BJ (cell line): Measurements from ENCODE around the gene TANC1. TPM values are rescaled to one million over a fixed set of nuclear protein-coding genes. Genes with fewer than 3 reads are reported as not detected.

Source experiments
- CTCF ChIA-PET: fragments of 350-600 bp; formaldehyde crosslinking; extraction: SDS; loops from one replicate; lab custom pipeline; 2021; ENCODE audit warnings: antibody characterized with exemption, inconsistent platforms; lab: Yijun Ruan, JAX
- POLR2A ChIA-PET: fragments of 300-600 bp; sonication (Branson Sonifier 250); formaldehyde crosslinking; extraction: SDS; loops from one replicate; lab custom pipeline; 2021; ENCODE audit warnings: antibody characterized with exemption; lab: Charles Lee
- DNase-seq: peaks from one replicate; pipeline ENCODE4 v3.0.0-alpha.2; 2011; ENCODE audit warnings: low read depth
- H3K27me3 ChIP-seq: 2 replicates; pipeline ENCODE4 v1.6.0; 2011; ENCODE audit warnings: low read length; ENCODE audit not compliant: control insufficient read depth, insufficient read depth
- H3K36me3 ChIP-seq: 2 replicates; pipeline ENCODE4 v1.5.1; 2011; ENCODE audit warnings: low read length; ENCODE audit not compliant: control insufficient read depth, insufficient read depth
- H3K4me3 ChIP-seq: 2 replicates; pipeline ENCODE4 v1.5.1; 2011; ENCODE audit warnings: low read depth, mild to moderate bottlenecking, control low read depth, low read length
- polyA plus RNA-seq: library from polyadenylated mRNA; depleted of rRNA; stranded (reverse); fragments of >200 nt; gene quantifications from 2 replicates; pipeline ENCODE4 v1.2.3, GENCODE V29; 2011
- TF ChIP-seq, protein P1 (sequence below): IDR thresholded peaks from 2 replicates; pipeline ENCODE4 v1.5.1; 2011; ENCODE audit warnings: low read depth, mild to moderate bottlenecking, control low read depth, inconsistent platforms, low read length, moderate library complexity; ENCODE audit not compliant: insufficient read depth

The TANC1 gene
- polyA plus RNA-seq, 1 experiment: 22.0 TPM

GRCh38 chr2:159124441-159124911, 156.0 kb downstream of the TANC1 start:
- no peaks in the 10 kb centered on the region for H3K27me3 ChIP-seq
- ChIA-PET CTCF (interaction anchor here (0.6 to 1.9 kb wide), 8 partner anchors 9 to 228 kb away, joined by 3 to 6 read pairs (median 4); no protein-coding TSS in a partner anchor), POLR2A (interaction anchor here (0.6 to 0.7 kb wide), 3 partner anchors 48 to 801 kb away, joined by 3 to 15 read pairs (median 3); no protein-coding TSS in a partner anchor)
- TF ChIP-seq, protein P1, sequence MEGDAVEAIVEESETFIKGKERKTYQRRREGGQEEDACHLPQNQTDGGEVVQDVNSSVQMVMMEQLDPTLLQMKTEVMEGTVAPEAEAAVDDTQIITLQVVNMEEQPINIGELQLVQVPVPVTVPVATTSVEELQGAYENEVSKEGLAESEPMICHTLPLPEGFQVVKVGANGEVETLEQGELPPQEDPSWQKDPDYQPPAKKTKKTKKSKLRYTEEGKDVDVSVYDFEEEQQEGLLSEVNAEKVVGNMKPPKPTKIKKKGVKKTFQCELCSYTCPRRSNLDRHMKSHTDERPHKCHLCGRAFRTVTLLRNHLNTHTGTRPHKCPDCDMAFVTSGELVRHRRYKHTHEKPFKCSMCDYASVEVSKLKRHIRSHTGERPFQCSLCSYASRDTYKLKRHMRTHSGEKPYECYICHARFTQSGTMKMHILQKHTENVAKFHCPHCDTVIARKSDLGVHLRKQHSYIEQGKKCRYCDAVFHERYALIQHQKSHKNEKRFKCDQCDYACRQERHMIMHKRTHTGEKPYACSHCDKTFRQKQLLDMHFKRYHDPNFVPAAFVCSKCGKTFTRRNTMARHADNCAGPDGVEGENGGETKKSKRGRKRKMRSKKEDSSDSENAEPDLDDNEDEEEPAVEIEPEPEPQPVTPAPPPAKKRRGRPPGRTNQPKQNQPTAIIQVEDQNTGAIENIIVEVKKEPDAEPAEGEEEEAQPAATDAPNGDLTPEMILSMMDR: no peak
- no peak overlapping the region for H3K4me3 ChIP-seq
- DNase-seq: peak; percentile 70
- no peaks in the 10 kb centered on the region for H3K36me3 ChIP-seq

DNA sequence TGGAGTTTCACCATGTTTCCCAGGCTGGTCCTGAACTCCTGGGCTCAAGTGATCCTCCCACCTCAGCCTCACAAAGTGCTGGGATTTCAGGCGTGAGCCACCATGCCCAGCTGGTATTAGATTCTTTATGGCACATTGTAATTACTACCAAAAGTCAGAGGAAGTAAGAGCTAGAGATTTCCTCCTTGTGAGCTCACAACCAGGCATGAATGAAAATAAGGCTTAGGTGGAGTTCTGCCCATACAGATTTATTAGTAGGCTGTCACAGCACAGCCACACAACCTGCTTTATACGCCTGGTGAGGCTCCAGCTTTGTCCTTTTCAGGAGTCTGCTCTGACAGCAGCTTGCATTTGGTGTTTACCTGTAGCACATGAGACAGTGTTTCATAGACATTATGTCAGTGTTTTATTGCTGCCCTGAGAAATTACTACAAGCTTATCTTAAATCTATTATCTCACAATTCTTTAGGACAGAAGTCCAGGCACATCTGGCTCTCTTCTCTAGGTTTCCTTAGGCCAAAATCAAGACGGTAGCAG, 156.6 kb downstream of the TANC1 start:
- CTCF ChIA-PET: interaction anchor here (0.6 to 1.9 kb wide), 8 partner anchors 8 to 229 kb away, joined by 3 to 6 read pairs (median 4); no protein-coding TSS in a partner anchor
- H3K27me3 ChIP-seq: no peaks in the 10 kb centered on the region
- TF ChIP-seq, protein P1: no peak
- H3K4me3 ChIP-seq: no peak overlapping the region
- no peaks in the 10 kb centered on the region for H3K36me3 ChIP-seq
- DNase-seq: no peak
- POLR2A ChIA-PET: interaction anchor here (0.6 kb wide), 1 partner anchor 85 kb away, joined by 3 read pairs; no protein-coding TSS in a partner anchor

DNA sequence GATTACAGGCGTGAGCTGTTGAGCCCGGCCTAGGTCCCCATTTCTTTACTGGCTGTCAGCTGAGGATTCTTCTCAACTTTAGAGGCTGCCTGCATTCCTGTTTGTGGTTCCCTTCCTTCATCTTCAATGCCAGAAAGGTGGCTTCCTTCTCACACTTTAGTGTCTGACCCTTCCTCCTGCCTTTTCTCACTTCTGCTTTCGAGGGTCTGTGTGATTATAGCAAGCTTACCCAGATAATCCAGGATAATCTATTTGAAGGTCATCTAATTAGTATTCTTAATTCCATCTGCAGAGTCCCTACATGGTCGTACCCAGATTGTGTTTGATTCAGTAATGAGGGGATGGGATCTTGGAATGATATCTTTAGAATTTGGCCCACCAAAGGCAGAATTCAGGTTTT, 157.4 kb downstream of the TANC1 start:
- Histone ChIP-seq H3K4me3 (no peak overlapping the region), H3K36me3 (no peaks in the 10 kb centered on the region), H3K27me3 (no peaks in the 10 kb centered on the region)
- POLR2A ChIA-PET: interaction anchor here (1.0 kb wide), 1 partner anchor 10 kb away, joined by 4 read pairs; no protein-coding TSS in a partner anchor
- TF ChIP-seq, protein P1: no peak
- CTCF ChIA-PET: interaction anchor here (0.6 to 1.2 kb wide), 2 partner anchors 10 to 392 kb away, joined by 3 read pairs; no protein-coding TSS in a partner anchor
- DNase-seq: no peak

GRCh38 chr2:159126432-159127022, 158.1 kb downstream of the TANC1 start:
- TF ChIP-seq, protein P1: no peak
- Histone ChIP-seq H3K4me3 (no peak overlapping the region), H3K36me3 (no peaks in the 10 kb centered on the region), H3K27me3 (no peaks in the 10 kb centered on the region)
- DNase-seq: no peak
- ChIA-PET CTCF (interaction anchor here (0.6 to 1.2 kb wide), 2 partner anchors 9 to 391 kb away, joined by 3 read pairs; no protein-coding TSS in a partner anchor), POLR2A (interaction anchor here (1.0 kb wide), 1 partner anchor 9 kb away, joined by 4 read pairs; no protein-coding TSS in a partner anchor)

DNA sequence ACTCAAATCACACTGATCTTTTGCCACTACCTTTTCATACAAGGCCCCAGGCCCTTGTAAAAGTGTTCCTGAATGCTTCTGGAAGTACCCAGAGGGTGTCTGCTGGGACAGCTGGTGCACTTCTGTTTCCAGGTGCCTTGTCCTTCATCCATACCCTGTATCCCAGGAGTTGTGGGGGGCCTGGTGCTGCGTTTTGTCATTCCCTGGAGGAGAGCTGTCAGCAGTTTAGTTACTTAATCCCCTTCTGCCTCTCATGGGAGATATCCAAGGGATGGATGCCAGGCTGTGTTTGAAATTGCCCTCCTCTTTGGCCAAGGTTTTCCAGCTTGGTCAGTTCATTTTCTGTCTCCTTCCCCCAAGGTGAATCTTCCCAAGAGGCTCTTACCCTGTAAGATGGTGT, 159.8 kb downstream of the TANC1 start:
- no peak for DNase-seq
- ChIA-PET POLR2A (no interaction called here), CTCF (no interaction called here)
- H3K27me3 ChIP-seq: no peaks in the 10 kb centered on the region
- H3K4me3 ChIP-seq: no peak overlapping the region
- no peaks in the 10 kb centered on the region for H3K36me3 ChIP-seq
- TF ChIP-seq, protein P1: no peak
